HG02970 (cell line): ENCODE data around the gene PACSIN2.
"Not testable (repeated sequence)": the region's sequence is repeated elsewhere in the genome, so short reads cannot be mapped to it uniquely, and the experiment has no call there.

ENCODE experiments used
- ATAC-seq: cut with Tn5 transposase; IDR thresholded peaks from one replicate; pipeline ENCODE4 v1.9.1; 2021; ENCODE audit warnings: mild to moderate bottlenecking, moderate library complexity, moderate number of reproducible peaks; ENCODE audit not compliant: unreplicated experiment, low FRiP score

PACSIN2 gene

GRCh38 chr22:42993651-42994275 lies 21.2 kb downstream of the PACSIN2 start:
- no peak for ATAC-seq

- ATAC-seq, result no peak
These were observed 22.0 kb downstream of the PACSIN2 start for GRCh38 chr22:42992886-42993479.

DNA sequence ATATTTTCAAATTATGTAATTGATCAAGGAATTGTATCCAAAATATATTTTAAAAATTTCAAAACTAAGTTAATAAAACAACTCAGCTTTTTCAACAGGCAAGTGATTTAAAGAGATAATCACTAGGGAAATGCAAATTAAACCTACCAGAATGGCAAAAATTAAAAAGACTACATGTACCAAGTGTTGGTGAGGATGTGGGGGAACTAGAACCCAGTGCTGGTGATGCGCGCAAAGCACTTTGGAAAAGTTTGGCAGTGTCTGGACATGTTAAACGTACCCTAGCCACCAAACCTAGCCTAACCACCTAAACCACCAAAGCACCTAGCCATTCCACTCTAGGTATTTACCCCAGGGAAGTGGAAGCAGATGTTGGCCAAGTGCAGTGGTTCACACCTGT lies 22.9 kb downstream of the PACSIN2 start:
- no peak for ATAC-seq

DNA sequence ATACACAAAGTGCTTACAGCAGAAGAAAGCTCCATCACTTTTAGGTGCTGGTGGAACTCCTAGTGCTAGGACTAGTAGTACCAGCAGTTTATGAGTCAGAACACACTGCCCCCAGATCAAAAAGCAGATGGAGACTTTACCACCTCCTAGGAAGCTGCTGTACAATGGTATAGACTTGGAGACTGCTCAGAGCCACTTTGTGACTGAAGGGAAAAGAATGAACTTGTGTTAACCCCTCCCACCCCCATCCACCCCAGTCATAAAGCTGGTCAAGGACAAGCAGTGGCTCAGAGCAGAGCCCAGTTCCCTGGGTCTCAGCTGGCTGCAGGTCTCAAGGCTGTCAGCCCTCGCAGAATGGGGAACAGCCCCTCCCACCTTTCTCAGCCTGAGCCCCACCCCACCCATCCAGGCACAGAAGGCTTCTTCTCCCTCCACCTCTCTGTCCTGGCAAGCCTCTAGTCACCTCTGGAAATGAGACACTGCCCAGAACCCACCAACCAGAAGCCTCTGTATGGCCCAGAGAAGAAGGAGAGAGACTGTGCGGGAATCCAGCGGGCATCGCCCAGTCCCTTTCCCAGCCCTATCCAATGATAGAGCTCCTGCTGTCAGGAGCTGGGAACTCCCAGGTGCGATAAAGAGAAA lies 23.8 kb downstream of the PACSIN2 start:
- ATAC-seq, result no peak

GRCh38 chr22:42990131-42990838 lies 24.7 kb downstream of the PACSIN2 start:
- ATAC-seq, result no peak

DNA sequence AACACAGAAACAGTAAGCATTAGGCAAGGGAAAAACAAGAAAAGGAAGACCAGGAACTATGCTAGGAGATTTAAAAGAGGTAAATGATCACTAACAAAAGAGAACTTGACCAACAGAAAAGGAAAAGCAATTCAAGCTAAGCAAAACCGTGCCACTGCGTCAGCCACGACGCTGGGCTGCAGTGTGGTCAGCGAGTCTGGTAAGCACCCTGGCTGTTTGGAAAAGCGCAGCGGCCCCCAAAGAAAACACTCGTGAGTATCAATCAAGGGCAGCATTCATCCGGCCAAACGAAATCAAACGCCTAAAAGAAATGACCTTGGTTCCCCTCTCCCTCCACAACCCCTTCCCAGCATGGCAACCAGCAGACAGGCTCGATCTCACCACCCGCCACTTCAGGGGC lies 28.8 kb downstream of the PACSIN2 start:
- no peak for ATAC-seq

DNA sequence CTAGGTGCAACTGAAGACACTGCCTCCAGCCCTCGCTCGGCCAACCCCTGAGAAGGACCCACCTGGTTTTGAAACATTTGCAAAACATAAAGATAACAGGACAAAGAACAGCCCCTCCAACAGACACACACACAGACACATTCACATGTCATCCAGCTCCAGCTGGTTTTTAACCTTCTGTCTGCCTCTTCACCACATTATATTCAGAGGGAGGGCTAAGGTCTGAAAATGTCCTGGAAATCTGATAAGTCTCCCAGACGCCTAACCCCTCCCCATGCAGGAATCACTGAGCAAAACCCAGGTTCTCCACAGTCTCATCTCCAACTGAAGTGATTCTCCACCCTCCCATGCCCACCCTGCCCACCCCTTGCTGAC lies 29.4 kb downstream of the PACSIN2 start:
- ATAC-seq, result no peak

DNA sequence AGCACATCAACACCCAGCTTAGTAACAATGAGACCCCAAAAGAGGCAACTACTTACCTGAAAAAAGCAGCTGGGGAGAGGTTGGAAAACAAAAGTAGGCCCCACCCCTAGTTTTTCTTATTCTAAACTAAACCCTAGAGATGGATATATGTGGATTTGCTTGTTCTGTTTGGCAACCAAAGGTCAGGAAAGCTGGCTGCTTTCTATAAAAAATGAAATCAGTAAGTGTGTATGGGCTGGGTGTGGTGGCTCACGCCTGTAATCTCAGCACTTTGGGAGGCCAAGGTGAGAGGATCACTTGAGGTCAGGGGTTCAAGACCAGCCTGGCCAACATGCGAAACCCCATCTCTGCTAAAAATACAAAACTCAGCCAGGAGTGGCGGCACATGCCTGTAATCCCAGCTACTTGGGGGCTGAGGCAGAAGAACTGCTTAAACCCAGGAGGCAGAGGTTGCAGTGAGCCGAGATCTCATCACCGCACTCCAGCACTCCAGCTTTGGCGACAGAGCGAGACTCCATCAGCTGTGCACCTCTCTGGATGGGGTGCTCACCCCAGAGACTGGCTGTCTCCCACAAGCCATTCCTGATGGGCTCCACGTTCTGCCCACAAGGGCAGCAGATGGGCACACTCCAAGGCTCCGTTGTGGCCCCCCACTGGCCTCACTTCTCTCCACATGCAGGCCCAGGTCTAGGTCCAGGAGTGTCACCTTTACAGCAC lies 30.0 kb downstream of the PACSIN2 start:
- no peak for ATAC-seq

GRCh38 chr22:42984397-42984796 lies 30.6 kb downstream of the PACSIN2 start:
- no peak for ATAC-seq

DNA sequence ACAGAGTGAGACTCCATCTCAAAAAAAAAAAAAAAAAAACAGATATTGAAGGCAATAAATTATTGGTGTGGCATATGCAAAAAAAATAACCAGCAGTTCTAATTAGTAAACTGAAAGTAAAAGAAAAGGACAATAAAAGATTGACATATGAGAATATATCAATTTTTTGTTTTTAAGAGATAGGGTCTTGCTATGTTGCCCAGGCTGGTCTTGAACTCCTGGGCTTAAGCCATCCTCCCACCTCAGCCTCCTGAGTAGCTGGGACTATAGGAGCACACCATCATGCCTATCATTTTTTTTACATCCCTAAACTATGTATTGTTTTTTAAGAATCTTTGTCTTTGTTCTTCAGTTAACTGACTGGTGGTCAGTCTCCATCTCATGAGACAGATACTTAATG lies 31.5 kb downstream of the PACSIN2 start:
- ATAC-seq, result no peak

DNA sequence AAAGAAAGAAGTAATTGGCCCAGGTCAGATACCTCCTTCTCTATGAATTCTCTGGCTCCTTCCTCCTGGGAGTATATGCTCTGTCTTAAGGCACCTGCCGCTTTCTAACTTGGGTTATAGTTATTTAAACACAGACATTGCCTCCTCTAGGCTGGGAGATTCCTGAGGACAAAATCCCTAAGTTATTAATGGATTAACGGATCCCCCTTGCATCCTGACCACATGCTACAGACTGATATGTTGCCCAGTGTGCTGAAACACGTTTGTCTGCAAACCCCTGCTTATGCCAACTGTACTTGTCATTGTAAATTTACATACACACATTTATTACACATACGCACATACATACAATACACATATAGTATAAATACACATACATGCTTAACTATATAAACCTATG lies 35.3 kb downstream of the PACSIN2 start:
- ATAC-seq, result no peak

DNA sequence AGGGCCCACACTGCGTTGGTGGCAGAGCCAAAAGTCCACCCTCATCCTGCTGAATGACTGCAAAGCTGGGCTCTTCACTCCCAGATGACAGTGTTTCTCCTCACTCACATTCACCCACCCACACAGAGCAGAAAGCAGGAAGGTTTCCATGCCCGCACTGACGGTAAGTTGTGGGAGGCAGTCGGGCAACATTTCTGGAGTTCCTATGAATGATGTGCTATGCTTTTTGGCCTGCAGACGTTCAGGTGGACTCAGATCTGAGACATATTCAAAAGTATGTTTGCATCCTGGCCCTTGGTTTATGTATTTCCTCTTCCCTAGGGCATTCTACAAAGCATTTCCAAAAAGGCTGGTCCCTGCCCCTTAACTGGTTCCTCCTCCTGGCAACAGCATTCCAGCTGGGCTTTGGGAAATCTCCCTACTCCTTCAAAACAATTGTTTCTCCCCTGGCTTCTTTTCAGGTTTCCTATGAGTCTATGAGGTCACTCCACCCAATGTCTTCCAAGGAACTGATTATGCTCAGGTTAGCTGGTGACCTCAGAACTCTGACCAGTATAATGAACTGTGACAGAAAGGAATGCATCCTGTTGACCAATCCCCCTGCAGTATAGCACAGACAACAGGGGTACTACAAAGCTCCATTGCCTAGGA lies 36.4 kb downstream of the PACSIN2 start:
- ATAC-seq, result no peak

- ATAC-seq, result no peak
These were observed 37.4 kb downstream of the PACSIN2 start for GRCh38 chr22:42977569-42977968.

DNA sequence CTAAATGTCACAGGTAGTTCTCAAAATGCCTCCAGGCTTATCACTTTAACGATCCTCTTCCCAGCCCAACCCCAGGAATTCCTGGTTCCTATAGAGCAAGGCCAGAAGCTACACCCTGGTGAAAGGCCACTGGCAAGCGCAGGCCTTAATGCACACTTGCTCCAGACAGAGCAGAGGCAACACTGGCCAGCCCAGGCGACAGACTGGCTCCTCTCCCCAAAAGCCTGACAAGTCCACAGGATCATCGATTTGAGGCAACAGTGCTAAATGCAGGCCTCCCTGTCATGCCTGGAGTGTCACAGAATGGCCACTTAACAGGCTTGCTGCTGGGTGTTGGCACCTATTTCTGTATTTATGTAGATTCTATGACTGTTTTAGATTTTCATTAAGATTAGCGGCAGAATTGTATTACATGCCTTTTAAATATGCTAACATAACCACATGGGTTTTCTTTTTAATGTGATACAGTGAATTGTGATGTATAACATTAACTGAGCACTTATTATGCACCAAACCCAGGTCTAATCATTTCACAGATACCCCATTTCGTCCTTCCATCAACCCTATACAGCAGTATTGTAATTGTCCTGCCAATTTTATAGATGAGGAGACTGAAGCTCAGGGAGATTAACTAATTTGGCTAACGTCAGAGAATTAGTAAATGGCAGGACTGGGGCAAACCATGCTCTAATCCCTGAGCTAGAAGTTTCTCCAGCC lies 38.6 kb downstream of the PACSIN2 start:
- no peak for ATAC-seq

GRCh38 chr22:42974223-42974622 lies 40.7 kb downstream of the PACSIN2 start:
- ATAC-seq, result no peak

DNA sequence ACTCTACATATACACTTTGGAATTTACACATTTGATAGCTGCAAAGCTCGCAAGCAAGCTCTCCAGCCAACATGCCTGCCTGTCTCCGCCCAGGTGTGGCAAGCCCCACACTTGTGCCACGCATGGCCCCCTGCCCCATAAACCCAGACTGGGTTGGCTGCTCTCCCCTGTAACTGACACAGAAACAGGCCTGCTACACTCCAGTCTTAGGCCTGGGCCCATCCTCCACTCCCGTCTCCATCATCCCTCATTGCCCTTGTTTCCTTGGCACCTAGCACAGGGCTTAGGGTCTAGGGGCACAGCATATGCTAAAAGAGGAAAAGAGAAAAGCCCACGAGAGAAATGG lies 41.4 kb downstream of the PACSIN2 start:
- no peak for ATAC-seq

DNA sequence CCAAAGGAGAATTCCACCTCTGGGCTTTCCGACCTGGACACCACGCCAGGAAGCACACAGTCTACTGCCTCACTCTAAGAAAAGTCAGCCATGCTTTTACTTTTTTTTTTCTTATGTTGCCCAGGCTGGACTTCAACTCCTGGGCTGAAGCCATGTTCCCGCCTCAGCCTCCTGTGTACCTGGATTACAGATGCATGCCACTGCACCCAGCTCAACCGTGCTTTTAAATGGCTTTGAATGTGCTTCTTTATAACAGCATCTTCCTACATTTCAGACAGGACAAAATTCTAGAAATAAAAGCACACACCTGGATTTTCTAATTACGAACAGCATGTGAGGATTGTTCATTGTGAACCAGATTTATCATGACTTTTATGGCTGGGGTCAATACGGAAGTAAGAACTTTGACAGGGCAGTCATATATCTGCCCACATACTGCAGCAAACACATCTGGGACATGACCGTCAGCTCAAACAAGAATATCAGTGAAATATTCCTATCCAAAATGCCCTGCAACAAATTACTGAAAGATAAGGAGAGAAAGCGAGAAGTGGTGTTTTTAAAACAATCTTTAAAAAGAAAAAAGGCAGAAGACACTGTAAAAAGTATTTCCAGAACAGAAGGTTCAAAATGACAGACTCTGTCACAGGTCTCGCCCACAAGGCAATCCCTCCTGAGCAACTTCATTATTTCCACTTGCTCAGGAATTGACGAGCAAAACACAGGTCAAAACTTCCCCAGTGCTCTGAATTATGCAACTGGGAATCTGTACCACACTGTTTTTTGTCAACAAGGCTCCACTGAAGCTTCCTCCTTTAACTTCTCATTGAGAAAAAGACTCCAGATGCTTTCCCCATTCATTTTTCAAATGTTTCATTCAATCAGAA lies 42.1 kb downstream of the PACSIN2 start:
- no peak for ATAC-seq

DNA sequence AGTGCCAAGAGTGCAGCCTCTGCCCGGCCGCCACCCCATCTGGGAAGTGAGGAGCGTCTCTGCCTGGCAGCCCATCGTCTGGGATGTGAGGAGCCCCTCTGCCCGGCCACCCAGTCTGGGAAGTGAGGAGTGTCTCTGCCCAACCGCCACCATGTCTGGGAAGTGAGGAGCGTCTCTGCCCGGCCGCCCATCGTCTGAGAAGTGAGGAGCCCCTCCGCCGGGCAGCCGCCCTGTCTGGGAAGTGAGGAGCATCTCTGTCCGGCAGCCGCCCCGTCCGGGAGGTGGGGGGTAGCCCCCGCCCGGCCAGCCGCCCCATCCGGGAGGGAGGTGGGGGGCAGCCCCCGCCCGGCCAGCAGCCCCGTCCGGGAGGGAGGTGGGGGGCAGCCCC lies 43.5 kb downstream of the PACSIN2 start:
- not testable (repeated sequence) for ATAC-seq

GRCh38 chr22:42970029-42970428 lies 44.9 kb downstream of the PACSIN2 start:
- ATAC-seq, result no peak
